ENCODE results near the gene TGFBR2.

DNA sequence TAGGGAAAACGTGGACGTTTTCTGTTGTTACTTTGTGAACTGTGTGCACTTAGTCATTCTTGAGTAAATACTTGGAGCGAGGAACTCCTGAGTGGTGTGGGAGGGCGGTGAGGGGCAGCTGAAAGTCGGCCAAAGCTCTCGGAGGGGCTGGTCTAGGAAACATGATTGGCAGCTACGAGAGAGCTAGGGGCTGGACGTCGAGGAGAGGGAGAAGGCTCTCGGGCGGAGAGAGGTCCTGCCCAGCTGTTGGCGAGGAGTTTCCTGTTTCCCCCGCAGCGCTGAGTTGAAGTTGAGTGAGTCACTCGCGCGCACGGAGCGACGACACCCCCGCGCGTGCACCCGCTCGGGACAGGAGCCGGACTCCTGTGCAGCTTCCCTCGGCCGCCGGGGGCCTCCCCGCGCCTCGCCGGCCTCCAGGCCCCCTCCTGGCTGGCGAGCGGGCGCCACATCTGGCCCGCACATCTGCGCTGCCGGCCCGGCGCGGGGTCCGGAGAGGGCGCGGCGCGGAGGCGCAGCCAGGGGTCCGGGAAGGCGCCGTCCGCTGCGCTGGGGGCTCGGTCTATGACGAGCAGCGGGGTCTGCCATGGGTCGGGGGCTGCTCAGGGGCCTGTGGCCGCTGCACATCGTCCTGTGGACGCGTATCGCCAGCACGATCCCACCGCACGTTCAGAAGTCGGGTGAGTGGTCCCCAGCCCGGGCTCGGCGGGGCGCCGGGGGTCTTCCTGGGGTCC, at the start of gene TGFBR2:
- TF ChIP-seq, protein P1, sequence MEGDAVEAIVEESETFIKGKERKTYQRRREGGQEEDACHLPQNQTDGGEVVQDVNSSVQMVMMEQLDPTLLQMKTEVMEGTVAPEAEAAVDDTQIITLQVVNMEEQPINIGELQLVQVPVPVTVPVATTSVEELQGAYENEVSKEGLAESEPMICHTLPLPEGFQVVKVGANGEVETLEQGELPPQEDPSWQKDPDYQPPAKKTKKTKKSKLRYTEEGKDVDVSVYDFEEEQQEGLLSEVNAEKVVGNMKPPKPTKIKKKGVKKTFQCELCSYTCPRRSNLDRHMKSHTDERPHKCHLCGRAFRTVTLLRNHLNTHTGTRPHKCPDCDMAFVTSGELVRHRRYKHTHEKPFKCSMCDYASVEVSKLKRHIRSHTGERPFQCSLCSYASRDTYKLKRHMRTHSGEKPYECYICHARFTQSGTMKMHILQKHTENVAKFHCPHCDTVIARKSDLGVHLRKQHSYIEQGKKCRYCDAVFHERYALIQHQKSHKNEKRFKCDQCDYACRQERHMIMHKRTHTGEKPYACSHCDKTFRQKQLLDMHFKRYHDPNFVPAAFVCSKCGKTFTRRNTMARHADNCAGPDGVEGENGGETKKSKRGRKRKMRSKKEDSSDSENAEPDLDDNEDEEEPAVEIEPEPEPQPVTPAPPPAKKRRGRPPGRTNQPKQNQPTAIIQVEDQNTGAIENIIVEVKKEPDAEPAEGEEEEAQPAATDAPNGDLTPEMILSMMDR (IDR thresholded peaks at IDR 0.05; ENCODE audit: insufficient read depth, low read length) = no peak
- TF ChIP-seq, protein P2, sequence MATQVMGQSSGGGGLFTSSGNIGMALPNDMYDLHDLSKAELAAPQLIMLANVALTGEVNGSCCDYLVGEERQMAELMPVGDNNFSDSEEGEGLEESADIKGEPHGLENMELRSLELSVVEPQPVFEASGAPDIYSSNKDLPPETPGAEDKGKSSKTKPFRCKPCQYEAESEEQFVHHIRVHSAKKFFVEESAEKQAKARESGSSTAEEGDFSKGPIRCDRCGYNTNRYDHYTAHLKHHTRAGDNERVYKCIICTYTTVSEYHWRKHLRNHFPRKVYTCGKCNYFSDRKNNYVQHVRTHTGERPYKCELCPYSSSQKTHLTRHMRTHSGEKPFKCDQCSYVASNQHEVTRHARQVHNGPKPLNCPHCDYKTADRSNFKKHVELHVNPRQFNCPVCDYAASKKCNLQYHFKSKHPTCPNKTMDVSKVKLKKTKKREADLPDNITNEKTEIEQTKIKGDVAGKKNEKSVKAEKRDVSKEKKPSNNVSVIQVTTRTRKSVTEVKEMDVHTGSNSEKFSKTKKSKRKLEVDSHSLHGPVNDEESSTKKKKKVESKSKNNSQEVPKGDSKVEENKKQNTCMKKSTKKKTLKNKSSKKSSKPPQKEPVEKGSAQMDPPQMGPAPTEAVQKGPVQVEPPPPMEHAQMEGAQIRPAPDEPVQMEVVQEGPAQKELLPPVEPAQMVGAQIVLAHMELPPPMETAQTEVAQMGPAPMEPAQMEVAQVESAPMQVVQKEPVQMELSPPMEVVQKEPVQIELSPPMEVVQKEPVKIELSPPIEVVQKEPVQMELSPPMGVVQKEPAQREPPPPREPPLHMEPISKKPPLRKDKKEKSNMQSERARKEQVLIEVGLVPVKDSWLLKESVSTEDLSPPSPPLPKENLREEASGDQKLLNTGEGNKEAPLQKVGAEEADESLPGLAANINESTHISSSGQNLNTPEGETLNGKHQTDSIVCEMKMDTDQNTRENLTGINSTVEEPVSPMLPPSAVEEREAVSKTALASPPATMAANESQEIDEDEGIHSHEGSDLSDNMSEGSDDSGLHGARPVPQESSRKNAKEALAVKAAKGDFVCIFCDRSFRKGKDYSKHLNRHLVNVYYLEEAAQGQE (IDR thresholded peaks at IDR 0.05; ENCODE audit: insufficient replicate concordance, low read depth) = peak; percentile 23
- TF ChIP-seq GABPA (IDR thresholded peaks at IDR 0.05; ENCODE audit: low read depth) = no peak; the same call in none of the 2 replicates
- peak; percentile 71 for TF ChIP-seq POLR2AphosphoS5 (IDR thresholded peaks at IDR 0.05; ENCODE audit: low read depth)
- TF ChIP-seq SPI1 (IDR thresholded peaks at IDR 0.05; ENCODE audit: borderline replicate concordance, low read depth) = peak; percentile 8; the same call in 1 of the 2 replicates

Measured in HL-60 (cell line).